HG03469 (cell line): ENCODE results near the gene APIP.
"Not testable (repeated sequence)": the region's sequence is repeated elsewhere in the genome, so short reads cannot be mapped to it uniquely, and the experiment has no call there.

Experiments
- ATAC-seq: cut with Tn5 transposase; IDR thresholded peaks from one replicate; pipeline ENCODE4 v1.9.1; 2021; ENCODE audit warnings: mild to moderate bottlenecking, moderate library complexity, moderate number of reproducible peaks; ENCODE audit not compliant: unreplicated experiment

The APIP gene

GRCh38 chr11:34926101-34926830, 10.1 kb upstream of the APIP start:
- no peak for ATAC-seq

GRCh38 chr11:34924714-34925113, 8.5 kb upstream of the APIP start:
- ATAC-seq: no peak

GRCh38 chr11:34921156-34921555, 5.0 kb upstream of the APIP start:
- ATAC-seq: no peak

- peak; percentile 5 for ATAC-seq
Measured at GRCh38 chr11:34916843-34917770, 928 bp upstream of the APIP start.

- no peak for ATAC-seq
Measured at GRCh38 chr11:34915136-34916014, 804 bp downstream of the APIP start.

- ATAC-seq: not testable (repeated sequence)
Measured at GRCh38 chr11:34913556-34913955, 2.6 kb downstream of the APIP start.

- no peak for ATAC-seq
Measured at GRCh38 chr11:34911676-34912075, 4.5 kb downstream of the APIP start.

- no peak for ATAC-seq
Measured at GRCh38 chr11:34910817-34911216, 5.4 kb downstream of the APIP start.

GRCh38 chr11:34909955-34910354, 6.2 kb downstream of the APIP start:
- no peak for ATAC-seq

- ATAC-seq: no peak
Measured at GRCh38 chr11:34909415-34909814, 6.8 kb downstream of the APIP start.

GRCh38 chr11:34907934-34908593, 8.1 kb downstream of the APIP start:
- no peak for ATAC-seq

GRCh38 chr11:34905666-34906065, 10.5 kb downstream of the APIP start:
- no peak for ATAC-seq

GRCh38 chr11:34904421-34904955, 11.7 kb downstream of the APIP start:
- ATAC-seq: no peak

- no peak for ATAC-seq
Measured at GRCh38 chr11:34899633-34900016, 16.6 kb downstream of the APIP start.

GRCh38 chr11:34898474-34898873, 17.7 kb downstream of the APIP start:
- ATAC-seq: no peak

GRCh38 chr11:34897171-34897870, 18.9 kb downstream of the APIP start:
- ATAC-seq: no peak

GRCh38 chr11:34896191-34896590, 20.0 kb downstream of the APIP start:
- ATAC-seq: not testable (repeated sequence)

GRCh38 chr11:34893416-34893815, 22.8 kb downstream of the APIP start:
- no peak for ATAC-seq

GRCh38 chr11:34891611-34892010, 24.6 kb downstream of the APIP start:
- ATAC-seq: no peak

- ATAC-seq: no peak
Measured at GRCh38 chr11:34890812-34891211, 25.4 kb downstream of the APIP start.
